ENCODE measurements around the gene TSPAN17.
A peak's percentile ranks its signal among the peaks of the same experiment; 100 is the strongest.

Gene TSPAN17

GRCh38 chr5:176685010-176685409 lies 37.7 kb downstream of the TSPAN17 start:
- H3K4me1 ChIP-seq (ENCODE audit: control insufficient read depth, low read depth, low read length): peaks cover 5% of the 10 kb centered on the region
- no peak overlapping the region for H4K8ac ChIP-seq (ENCODE audit: low read depth, low read length)
- no peak overlapping the region for H3K9ac ChIP-seq (ENCODE audit: low read length)
- no peak for DNase-seq
- no peak overlapping the region for H3K4me2 ChIP-seq (ENCODE audit: low read length)
- no peaks in the 10 kb centered on the region for H3K79me1 ChIP-seq (ENCODE audit: low read length)
- H3K4me3 ChIP-seq (ENCODE audit: low read length): no peak overlapping the region
- no peak overlapping the region for H3K27ac ChIP-seq (ENCODE audit: low read depth, low read length)
- H3K4ac ChIP-seq (ENCODE audit: low read depth, low read length): no peak overlapping the region
- H4K5ac ChIP-seq (ENCODE audit: low read length): no peak overlapping the region
- no peak overlapping the region for H2AK5ac ChIP-seq (ENCODE audit: low read length)
- no peaks in the 10 kb centered on the region for H3K27me3 ChIP-seq (ENCODE audit: insufficient read depth, low read length, poor library complexity)
- H2BK5ac ChIP-seq (ENCODE audit: low read length): no peak overlapping the region
- no peak overlapping the region for H2BK15ac ChIP-seq (replicated peaks; ENCODE audit: low read depth)
- no peak overlapping the region for H2BK120ac ChIP-seq (ENCODE audit: low read depth, low read length)
- no peak overlapping the region for H3K56ac ChIP-seq (ENCODE audit: low read length)
- no peaks in the 10 kb centered on the region for H3K79me2 ChIP-seq (ENCODE audit: control insufficient read depth, insufficient read depth, low read length)
- no peak overlapping the region for H3K18ac ChIP-seq (ENCODE audit: low read length)
- no peaks in the 10 kb centered on the region for H3K36me3 ChIP-seq (ENCODE audit: control insufficient read depth, insufficient read depth, low read length)
- H3K23ac ChIP-seq (ENCODE audit: low read length): no peak overlapping the region

DNA sequence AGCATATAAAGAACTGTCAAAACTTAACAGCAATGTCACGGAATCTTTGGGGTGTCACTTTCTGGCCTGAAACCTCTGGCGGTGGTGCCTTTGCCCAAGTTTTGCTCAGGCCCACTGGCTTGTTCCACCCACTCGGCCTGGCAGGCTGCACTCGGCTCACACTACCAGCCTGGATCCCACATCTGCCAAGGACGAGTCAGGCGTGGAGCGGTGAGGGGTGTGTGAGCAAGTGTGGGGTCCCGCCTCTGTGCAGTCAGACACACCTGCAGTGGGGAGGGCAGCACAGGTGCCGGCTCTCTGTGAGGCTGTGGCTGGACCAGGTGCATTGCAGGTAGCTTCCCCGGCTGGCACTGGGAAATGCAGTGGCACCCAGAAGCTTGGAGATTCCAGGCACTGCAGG lies 40.0 kb downstream of the TSPAN17 start:
- DNase-seq: no peak
- Histone ChIP-seq H3K79me1 (ENCODE audit: low read length) (no peaks in the 10 kb centered on the region), H3K27ac (ENCODE audit: low read depth, low read length) (no peak overlapping the region), H3K4me2 (ENCODE audit: low read length) (no peak overlapping the region), H3K4me3 (ENCODE audit: low read length) (no peak overlapping the region), H2BK5ac (ENCODE audit: low read length) (no peak overlapping the region), H2BK15ac (replicated peaks; ENCODE audit: low read depth) (no peak overlapping the region), H2BK120ac (ENCODE audit: low read depth, low read length) (no peak overlapping the region), H3K18ac (ENCODE audit: low read length) (no peak overlapping the region), H4K8ac (ENCODE audit: low read depth, low read length) (no peak overlapping the region), H2AK5ac (ENCODE audit: low read length) (no peak overlapping the region), H3K4me1 (ENCODE audit: control insufficient read depth, low read depth, low read length) (peaks cover 5% of the 10 kb centered on the region), H3K79me2 (ENCODE audit: control insufficient read depth, insufficient read depth, low read length) (no peaks in the 10 kb centered on the region), H3K36me3 (ENCODE audit: control insufficient read depth, insufficient read depth, low read length) (no peaks in the 10 kb centered on the region), H3K4ac (ENCODE audit: low read depth, low read length) (no peak overlapping the region), H3K27me3 (ENCODE audit: insufficient read depth, low read length, poor library complexity) (no peaks in the 10 kb centered on the region), H3K9ac (ENCODE audit: low read length) (no peak overlapping the region), H3K56ac (ENCODE audit: low read length) (no peak overlapping the region), H4K5ac (ENCODE audit: low read length) (no peak overlapping the region), H3K23ac (ENCODE audit: low read length) (no peak overlapping the region)
- WGBS (ENCODE audit: extremely low coverage, insufficient coverage, low lambda C conversion rate): no CpG with 5 or more reads among the region's 10 CpGs

- H3K27me3 ChIP-seq (ENCODE audit: insufficient read depth, low read length, poor library complexity): no peaks in the 10 kb centered on the region
- H2BK120ac ChIP-seq (ENCODE audit: low read depth, low read length): no peak overlapping the region
- no peak overlapping the region for H2BK5ac ChIP-seq (ENCODE audit: low read length)
- no peak overlapping the region for H3K4me3 ChIP-seq (ENCODE audit: low read length)
- no peak overlapping the region for H3K23ac ChIP-seq (ENCODE audit: low read length)
- no peak overlapping the region for H3K9ac ChIP-seq (ENCODE audit: low read length)
- no peak overlapping the region for H2BK15ac ChIP-seq (replicated peaks; ENCODE audit: low read depth)
- no peak overlapping the region for H3K4me2 ChIP-seq (ENCODE audit: low read length)
- H4K5ac ChIP-seq (ENCODE audit: low read length): no peak overlapping the region
- H3K36me3 ChIP-seq (ENCODE audit: control insufficient read depth, insufficient read depth, low read length): no peaks in the 10 kb centered on the region
- H3K18ac ChIP-seq (ENCODE audit: low read length): no peak overlapping the region
- no peak overlapping the region for H3K4ac ChIP-seq (ENCODE audit: low read depth, low read length)
- no CpG with 5 or more reads among the region's 5 CpGs for WGBS (ENCODE audit: extremely low coverage, insufficient coverage, low lambda C conversion rate)
- no peak overlapping the region for H2AK5ac ChIP-seq (ENCODE audit: low read length)
- H3K79me1 ChIP-seq (ENCODE audit: low read length): no peaks in the 10 kb centered on the region
- peak overlapping the region; percentile 39 for H3K56ac ChIP-seq (ENCODE audit: low read length)
- peak; percentile 68 for DNase-seq
- peaks cover 11% of the 10 kb centered on the region for H3K4me1 ChIP-seq (ENCODE audit: control insufficient read depth, low read depth, low read length)
- H4K8ac ChIP-seq (ENCODE audit: low read depth, low read length): no peak overlapping the region
- H3K79me2 ChIP-seq (ENCODE audit: control insufficient read depth, insufficient read depth, low read length): no peaks in the 10 kb centered on the region
- no peak overlapping the region for H3K27ac ChIP-seq (ENCODE audit: low read depth, low read length)
Measured at GRCh38 chr5:176687881-176688280, 40.6 kb downstream of the TSPAN17 start.

GRCh38 chr5:176690911-176691310 lies 43.6 kb downstream of the TSPAN17 start:
- no peak overlapping the region for H2BK120ac ChIP-seq (ENCODE audit: low read depth, low read length)
- no peaks in the 10 kb centered on the region for H3K36me3 ChIP-seq (ENCODE audit: control insufficient read depth, insufficient read depth, low read length)
- H2AK5ac ChIP-seq (ENCODE audit: low read length): no peak overlapping the region
- no peak overlapping the region for H3K18ac ChIP-seq (ENCODE audit: low read length)
- no peak overlapping the region for H3K27ac ChIP-seq (ENCODE audit: low read depth, low read length)
- WGBS (ENCODE audit: extremely low coverage, insufficient coverage, low lambda C conversion rate): no CpG with 5 or more reads among the region's 7 CpGs
- no peak overlapping the region for H3K56ac ChIP-seq (ENCODE audit: low read length)
- H3K9ac ChIP-seq (ENCODE audit: low read length): no peak overlapping the region
- no peak overlapping the region for H4K5ac ChIP-seq (ENCODE audit: low read length)
- no peaks in the 10 kb centered on the region for H3K27me3 ChIP-seq (ENCODE audit: insufficient read depth, low read length, poor library complexity)
- H3K4me1 ChIP-seq (ENCODE audit: control insufficient read depth, low read depth, low read length): peaks cover 9% of the 10 kb centered on the region
- H3K79me2 ChIP-seq (ENCODE audit: control insufficient read depth, insufficient read depth, low read length): no peaks in the 10 kb centered on the region
- DNase-seq: no peak
- H3K23ac ChIP-seq (ENCODE audit: low read length): no peak overlapping the region
- H3K4me2 ChIP-seq (ENCODE audit: low read length): no peak overlapping the region
- H4K8ac ChIP-seq (ENCODE audit: low read depth, low read length): no peak overlapping the region
- no peak overlapping the region for H2BK5ac ChIP-seq (ENCODE audit: low read length)
- no peaks in the 10 kb centered on the region for H3K79me1 ChIP-seq (ENCODE audit: low read length)
- no peak overlapping the region for H2BK15ac ChIP-seq (replicated peaks; ENCODE audit: low read depth)
- H3K4me3 ChIP-seq (ENCODE audit: low read length): no peak overlapping the region
- H3K4ac ChIP-seq (ENCODE audit: low read depth, low read length): no peak overlapping the region

GRCh38 chr5:176691524-176691923 lies 44.2 kb downstream of the TSPAN17 start:
- no peak overlapping the region for H2AK5ac ChIP-seq (ENCODE audit: low read length)
- WGBS (ENCODE audit: extremely low coverage, insufficient coverage, low lambda C conversion rate): no CpG with 5 or more reads among the region's 1 CpG

DNA sequence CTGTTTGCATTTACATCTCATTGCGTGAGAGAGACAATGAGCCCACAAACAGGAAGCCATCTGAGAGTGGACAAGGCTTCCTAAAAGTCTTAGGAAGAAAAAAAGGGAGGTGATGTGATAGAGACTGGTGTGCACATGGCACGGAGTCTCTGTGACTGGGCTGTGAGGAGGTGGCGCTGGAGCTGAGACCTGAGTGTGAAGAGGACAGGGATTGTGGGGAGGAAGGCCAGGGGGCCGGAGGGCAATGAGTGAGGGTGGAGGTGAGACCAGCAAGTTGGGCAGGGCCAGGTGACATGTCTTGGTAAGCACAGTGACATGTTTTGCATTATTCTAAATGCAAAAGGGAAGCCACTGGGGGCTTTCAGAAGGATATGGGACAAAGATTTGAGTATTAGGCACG lies 45.0 kb downstream of the TSPAN17 start:
- Histone ChIP-seq H3K18ac (ENCODE audit: low read length) (no peak overlapping the region), H3K4me3 (ENCODE audit: low read length) (no peak overlapping the region), H2BK120ac (ENCODE audit: low read depth, low read length) (no peak overlapping the region), H2AK5ac (ENCODE audit: low read length) (no peak overlapping the region), H4K5ac (ENCODE audit: low read length) (no peak overlapping the region), H3K9ac (ENCODE audit: low read length) (no peak overlapping the region), H3K36me3 (ENCODE audit: control insufficient read depth, insufficient read depth, low read length) (no peaks in the 10 kb centered on the region), H3K23ac (ENCODE audit: low read length) (no peak overlapping the region), H3K79me2 (ENCODE audit: control insufficient read depth, insufficient read depth, low read length) (no peaks in the 10 kb centered on the region), H2BK5ac (ENCODE audit: low read length) (no peak overlapping the region), H3K27ac (ENCODE audit: low read depth, low read length) (no peak overlapping the region), H3K27me3 (ENCODE audit: insufficient read depth, low read length, poor library complexity) (no peaks in the 10 kb centered on the region), H3K79me1 (ENCODE audit: low read length) (no peaks in the 10 kb centered on the region), H3K4me2 (ENCODE audit: low read length) (no peak overlapping the region), H3K4me1 (ENCODE audit: control insufficient read depth, low read depth, low read length) (peaks cover 9% of the 10 kb centered on the region), H3K56ac (ENCODE audit: low read length) (peak overlapping the region; percentile 22), H2BK15ac (replicated peaks; ENCODE audit: low read depth) (no peak overlapping the region), H4K8ac (ENCODE audit: low read depth, low read length) (no peak overlapping the region), H3K4ac (ENCODE audit: low read depth, low read length) (no peak overlapping the region)
- DNase-seq: no peak
- no CpG with 5 or more reads among the region's 5 CpGs for WGBS (ENCODE audit: extremely low coverage, insufficient coverage, low lambda C conversion rate)

More at GRCh38 chr5:176691524-176691923, 44.2 kb downstream of the TSPAN17 start:
- Histone ChIP-seq H3K4me3 (ENCODE audit: low read length) (no peak overlapping the region), H3K56ac (ENCODE audit: low read length) (no peak overlapping the region), H3K9ac (ENCODE audit: low read length) (no peak overlapping the region), H2BK15ac (replicated peaks; ENCODE audit: low read depth) (no peak overlapping the region), H3K4me1 (ENCODE audit: control insufficient read depth, low read depth, low read length) (peaks cover 9% of the 10 kb centered on the region), H3K36me3 (ENCODE audit: control insufficient read depth, insufficient read depth, low read length) (no peaks in the 10 kb centered on the region), H2BK5ac (ENCODE audit: low read length) (no peak overlapping the region), H3K4ac (ENCODE audit: low read depth, low read length) (no peak overlapping the region), H3K27ac (ENCODE audit: low read depth, low read length) (no peak overlapping the region), H3K23ac (ENCODE audit: low read length) (no peak overlapping the region), H4K8ac (ENCODE audit: low read depth, low read length) (no peak overlapping the region), H3K4me2 (ENCODE audit: low read length) (no peak overlapping the region), H3K79me2 (ENCODE audit: control insufficient read depth, insufficient read depth, low read length) (no peaks in the 10 kb centered on the region), H2BK120ac (ENCODE audit: low read depth, low read length) (no peak overlapping the region), H4K5ac (ENCODE audit: low read length) (no peak overlapping the region), H3K79me1 (ENCODE audit: low read length) (no peaks in the 10 kb centered on the region), H3K27me3 (ENCODE audit: insufficient read depth, low read length, poor library complexity) (no peaks in the 10 kb centered on the region), H3K18ac (ENCODE audit: low read length) (no peak overlapping the region)
- DNase-seq: no peak

All from mesendoderm (in vitro differentiated cells).